DND-41 (cell line): Measurements from ENCODE around the gene BNC2.

Source experiments
- ATAC-seq: fragments of 200-7000 bp; cut with Tn5 transposase; 3 replicates; pipeline ENCODE4 v1.9.1; 2021; ENCODE audit warnings: low read depth; ENCODE audit not compliant: insufficient read depth
- DNase-seq: peaks from one replicate; pipeline ENCODE4 v3.0.0-alpha.2; 2020
- H2AFZ ChIP-seq: 2 replicates; pipeline ENCODE4 v1.6.0; 2012; ENCODE audit warnings: low read depth, low read length
- H3K27ac ChIP-seq: 2 replicates; pipeline ENCODE4 v1.5.1; 2012; ENCODE audit warnings: low read length, inconsistent platforms
- H3K27me3 ChIP-seq: fragments of 200-600 bp; sonication (generic); 2 replicates; pipeline ENCODE4 v1.6.0; 2012; ENCODE audit warnings: low read length, mild to moderate bottlenecking, inconsistent platforms; ENCODE audit not compliant: insufficient read depth, poor library complexity
- H3K36me3 ChIP-seq: 2 replicates; pipeline ENCODE4 v1.5.1; 2012; ENCODE audit warnings: low read length, inconsistent platforms; ENCODE audit not compliant: insufficient read depth
- H3K4me1 ChIP-seq: 2 replicates; pipeline ENCODE4 v1.5.1; 2012; ENCODE audit warnings: mild to moderate bottlenecking, low read length; ENCODE audit not compliant: insufficient read depth
- H3K4me2 ChIP-seq: 2 replicates; pipeline ENCODE4 v1.6.0; 2012; ENCODE audit warnings: mild to moderate bottlenecking, moderate library complexity, low read length, inconsistent platforms; ENCODE audit not compliant: insufficient read depth
- H3K4me3 ChIP-seq, 2 experiments: fragments of 200-600 bp in 1 of 2; shearing (Covaris generic) in 1 of 2; 2 replicates each; pipeline ENCODE4 v1.5.1; 2012 to 2016; ENCODE audit warnings: inconsistent platforms in 2 of 2, low read length in 2 of 2, mild to moderate bottlenecking in 2 of 2, low read depth in 1 of 2, moderate library complexity in 1 of 2
- H3K79me2 ChIP-seq: 2 replicates; pipeline ENCODE4 v1.6.0; 2012; ENCODE audit warnings: low read length, inconsistent platforms; ENCODE audit not compliant: insufficient read depth
- H3K9ac ChIP-seq: 2 replicates; pipeline ENCODE4 v1.6.0; 2012; ENCODE audit warnings: low read depth, mild to moderate bottlenecking, inconsistent platforms, low read length, moderate library complexity
- H3K9me3 ChIP-seq: 2 replicates; pipeline ENCODE4 v1.5.1; 2012; ENCODE audit warnings: low read length, moderate library complexity, mild to moderate bottlenecking, inconsistent platforms; ENCODE audit not compliant: insufficient read depth, severe bottlenecking
- H4K20me1 ChIP-seq: 2 replicates; pipeline ENCODE4 v1.6.0; 2012; ENCODE audit warnings: low read length; ENCODE audit not compliant: insufficient read depth
- CTCF ChIP-seq: IDR thresholded peaks from 2 replicates; pipeline ENCODE4 v1.5.1; 2012; ENCODE audit warnings: borderline replicate concordance, low read length, moderate library complexity, mild to moderate bottlenecking; ENCODE audit not compliant: poor library complexity, severe bottlenecking; ENCODE audit errors: extremely low read depth
- EZH2 ChIP-seq: IDR thresholded peaks from 3 replicates; pipeline ENCODE4 v1.6.1; 2012; ENCODE audit warnings: borderline replicate concordance, low read depth, mild to moderate bottlenecking, moderate library complexity, low read length, inconsistent platforms; ENCODE audit not compliant: severe bottlenecking

BNC2 gene

GRCh38 chr9:16796304-16796825, 74.1 kb downstream of the BNC2 start:
- H3K9me3 ChIP-seq = no peaks in the 10 kb centered on the region
- no peaks in the 10 kb centered on the region for H3K27me3 ChIP-seq
- H3K79me2 ChIP-seq = no peaks in the 10 kb centered on the region
- no peak overlapping the region for H3K4me3 ChIP-seq
- no peaks in the 10 kb centered on the region for H3K36me3 ChIP-seq
- TF ChIP-seq EZH2 (no peak), CTCF (no peak)
- H4K20me1 ChIP-seq = no peaks in the 10 kb centered on the region
- no peaks in the 10 kb centered on the region for H3K4me1 ChIP-seq
- H3K27ac ChIP-seq = no peak overlapping the region
- no peak overlapping the region for H2AFZ ChIP-seq
- no peak overlapping the region for H3K4me2 ChIP-seq
- DNase-seq (no peak), ATAC-seq (no peak)
- no peak overlapping the region for H3K9ac ChIP-seq

- Histone ChIP-seq H3K27ac (no peak overlapping the region), H3K9ac (no peak overlapping the region), H2AFZ (no peak overlapping the region), H3K4me2 (no peak overlapping the region), H3K27me3 (no peaks in the 10 kb centered on the region), H3K9me3 (no peaks in the 10 kb centered on the region), H3K79me2 (no peaks in the 10 kb centered on the region), H4K20me1 (no peaks in the 10 kb centered on the region), H3K4me3 (no peak overlapping the region), H3K36me3 (no peaks in the 10 kb centered on the region), H3K4me1 (no peaks in the 10 kb centered on the region)
- DNase-seq (no peak), ATAC-seq (no peak)
- no peak for TF ChIP-seq EZH2
- TF ChIP-seq CTCF = no peak
These were observed 75.4 kb downstream of the BNC2 start for GRCh38 chr9:16794871-16795639.

GRCh38 chr9:16794103-16794502, 76.4 kb downstream of the BNC2 start:
- H3K27ac ChIP-seq = no peak overlapping the region
- no peak for TF ChIP-seq CTCF
- TF ChIP-seq EZH2 = no peak
- no peak for ATAC-seq

More at GRCh38 chr9:16794103-16794502, 76.4 kb downstream of the BNC2 start:
- no peak overlapping the region for H2AFZ ChIP-seq
- DNase-seq = no peak
- H3K27me3 ChIP-seq = no peaks in the 10 kb centered on the region
- H3K79me2 ChIP-seq = no peaks in the 10 kb centered on the region
- no peaks in the 10 kb centered on the region for H3K4me1 ChIP-seq
- no peak overlapping the region for H3K4me2 ChIP-seq
- H3K36me3 ChIP-seq = no peaks in the 10 kb centered on the region
- no peak overlapping the region for H3K9ac ChIP-seq
- H3K4me3 ChIP-seq = no peak overlapping the region
- H3K9me3 ChIP-seq = no peaks in the 10 kb centered on the region
- no peaks in the 10 kb centered on the region for H4K20me1 ChIP-seq
